ENCODE results near the gene TNFAIP8L1.

DNA sequence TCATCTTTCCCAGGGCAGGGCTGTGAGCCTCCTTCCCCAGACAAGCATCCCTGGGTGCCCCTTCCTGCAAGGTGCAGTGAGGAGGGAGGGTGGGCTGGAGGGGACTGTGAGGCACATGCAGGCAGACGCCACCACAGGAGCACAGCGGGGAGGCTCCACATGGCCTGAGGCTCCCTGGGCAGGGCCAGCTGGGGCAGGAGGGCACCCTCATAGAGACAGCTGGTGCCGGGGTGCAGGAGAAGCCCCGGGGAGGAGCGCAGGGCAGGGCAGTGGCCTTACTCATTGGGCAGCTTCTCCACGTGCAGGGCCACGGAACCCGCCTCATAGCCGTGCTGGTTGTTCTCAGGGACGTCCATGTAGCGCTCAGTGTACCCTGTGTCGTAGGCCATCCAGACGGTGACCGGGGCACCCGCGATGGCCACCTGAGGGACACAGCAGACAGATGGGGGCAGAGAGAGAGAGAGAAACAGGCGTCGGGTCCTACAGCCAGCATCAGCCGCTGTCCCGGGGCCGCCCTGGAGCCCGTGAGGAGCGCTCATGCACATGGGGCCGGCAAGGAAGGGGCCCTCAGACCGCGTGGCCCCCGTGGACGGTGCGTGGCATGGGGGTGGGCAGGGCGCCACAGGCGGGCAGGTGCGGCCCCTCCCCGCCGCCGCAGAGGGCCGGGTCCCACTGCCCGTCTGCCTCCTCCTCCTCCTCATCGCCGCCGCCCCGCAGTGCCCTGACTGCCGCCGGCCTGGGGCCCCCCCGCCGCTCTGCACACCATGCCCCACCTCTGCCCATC, 43.3 kb downstream of the TNFAIP8L1 start:
- no peak for TF ChIP-seq POLR2A (IDR thresholded peaks at IDR 0.05; ENCODE audit: extremely low read depth, insufficient read length)
- no peak for TF ChIP-seq CTCF (IDR thresholded peaks at IDR 0.05; ENCODE audit: low read depth, low read length)
- TF ChIP-seq, protein P1, sequence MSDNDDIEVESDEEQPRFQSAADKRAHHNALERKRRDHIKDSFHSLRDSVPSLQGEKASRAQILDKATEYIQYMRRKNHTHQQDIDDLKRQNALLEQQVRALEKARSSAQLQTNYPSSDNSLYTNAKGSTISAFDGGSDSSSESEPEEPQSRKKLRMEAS (IDR thresholded peaks at IDR 0.05; ENCODE audit: low read depth, low read length) = no peak
